Cardiac muscle cell (in vitro differentiated cells and primary cell): ENCODE measurements around the gene FOSL1. TPM values are rescaled to one million over a fixed set of nuclear protein-coding genes. Genes with fewer than 3 reads are reported as not detected.

Experiments
- DNase-seq, 2 donors: peaks; one replicate each; pipeline versions ENCODE4 v3.0.0 to v3.0.0-alpha.2; 2010 to 2017; ENCODE audit warnings: low read depth in 1 of 2, low spot score in 1 of 2
- H3K27ac ChIP-seq: fragments of 200-600 bp; sonication (generic); 2 replicates; pipeline ENCODE4 v1.5.1; 2016
- H3K27me3 ChIP-seq: fragments of 200-600 bp; sonication (generic); 2 replicates; pipeline ENCODE4 v1.6.0; 2016; ENCODE audit warnings: control low read depth
- H3K36me3 ChIP-seq: fragments of 200-600 bp; sonication (generic); 2 replicates; pipeline ENCODE4 v1.5.1; 2016; ENCODE audit warnings: control low read depth
- H3K4me1 ChIP-seq: fragments of 200-600 bp; sonication (generic); 2 replicates; pipeline ENCODE4 v1.8.1; 2017; ENCODE audit warnings: low read depth, mild to moderate bottlenecking, mixed run types
- H3K4me3 ChIP-seq: fragments of 200-600 bp; sonication (generic); 2 replicates; pipeline ENCODE4 v1.5.1; 2016; ENCODE audit warnings: mild to moderate bottlenecking
- H3K9me3 ChIP-seq: fragments of 200-600 bp; sonication (generic); 2 replicates; pipeline ENCODE4 v1.5.1; 2017; ENCODE audit warnings: low read depth, mild to moderate bottlenecking, control low read depth
- CTCF ChIP-seq: IDR thresholded peaks from 2 replicates; pipeline ENCODE4 v1.5.1; 2012; ENCODE audit warnings: low read depth, mild to moderate bottlenecking, low read length
- polyA plus RNA-seq: library from polyadenylated mRNA; unstranded; fragments of >200 nt; fragmentation: Nextera tagmentation; extraction: Ambion mirVana; gene quantifications from 2 replicates; pipeline ENCODE4 v1.2.1, GENCODE V29; 2016
- total RNA-seq: library from RNA; depleted of rRNA; stranded (reverse); fragments of >200 nt; gene quantifications from 2 replicates; pipeline ENCODE4 v1.2.3, GENCODE V29; 2016

Gene FOSL1
- total and polyA plus RNA-seq, 2 experiments from 2014 or later, result 0.21 to 0.60 TPM

- Histone ChIP-seq H3K4me1 (peaks cover 7% of the 10 kb centered on the region), H3K4me3 (no peak overlapping the region), H3K27me3 (no peaks in the 10 kb centered on the region), H3K27ac (no peak overlapping the region), H3K9me3 (no peaks in the 10 kb centered on the region), H3K36me3 (peaks cover 33% of the 10 kb centered on the region)
- no peak for TF ChIP-seq CTCF
- DNase-seq, result no peak
These were observed 45.0 kb downstream of the FOSL1 start for GRCh38 chr11:65854852-65855837.

GRCh38 chr11:65854161-65854592 lies 46.0 kb downstream of the FOSL1 start:
- no peak overlapping the region for H3K27ac ChIP-seq
- DNase-seq, result no peak
- H3K4me3 ChIP-seq, result no peak overlapping the region
- no peaks in the 10 kb centered on the region for H3K27me3 ChIP-seq
- no peaks in the 10 kb centered on the region for H3K9me3 ChIP-seq
- H3K36me3 ChIP-seq, result peaks cover 33% of the 10 kb centered on the region
- peaks cover 5% of the 10 kb centered on the region for H3K4me1 ChIP-seq
- TF ChIP-seq CTCF, result no peak

- TF ChIP-seq CTCF, result peak; percentile 10
These were observed 46.8 kb downstream of the FOSL1 start for GRCh38 chr11:65853246-65853979.

GRCh38 chr11:65852508-65853245 lies 47.5 kb downstream of the FOSL1 start:
- H3K27ac ChIP-seq, result peak overlapping the region; percentile 14
- no peak overlapping the region for H3K4me3 ChIP-seq
- no peaks in the 10 kb centered on the region for H3K27me3 ChIP-seq
- H3K4me1 ChIP-seq, result peaks cover 5% of the 10 kb centered on the region
- H3K9me3 ChIP-seq, result no peaks in the 10 kb centered on the region
- no peak for DNase-seq
- H3K36me3 ChIP-seq, result peaks cover 33% of the 10 kb centered on the region
- TF ChIP-seq CTCF, result no peak

More at GRCh38 chr11:65853246-65853979, 46.8 kb downstream of the FOSL1 start:
- no peak overlapping the region for H3K4me3 ChIP-seq
- H3K27me3 ChIP-seq, result no peaks in the 10 kb centered on the region
- peaks cover 33% of the 10 kb centered on the region for H3K36me3 ChIP-seq
- no peak for DNase-seq
- peaks cover 5% of the 10 kb centered on the region for H3K4me1 ChIP-seq
- H3K27ac ChIP-seq, result no peak overlapping the region
- H3K9me3 ChIP-seq, result no peaks in the 10 kb centered on the region

DNA sequence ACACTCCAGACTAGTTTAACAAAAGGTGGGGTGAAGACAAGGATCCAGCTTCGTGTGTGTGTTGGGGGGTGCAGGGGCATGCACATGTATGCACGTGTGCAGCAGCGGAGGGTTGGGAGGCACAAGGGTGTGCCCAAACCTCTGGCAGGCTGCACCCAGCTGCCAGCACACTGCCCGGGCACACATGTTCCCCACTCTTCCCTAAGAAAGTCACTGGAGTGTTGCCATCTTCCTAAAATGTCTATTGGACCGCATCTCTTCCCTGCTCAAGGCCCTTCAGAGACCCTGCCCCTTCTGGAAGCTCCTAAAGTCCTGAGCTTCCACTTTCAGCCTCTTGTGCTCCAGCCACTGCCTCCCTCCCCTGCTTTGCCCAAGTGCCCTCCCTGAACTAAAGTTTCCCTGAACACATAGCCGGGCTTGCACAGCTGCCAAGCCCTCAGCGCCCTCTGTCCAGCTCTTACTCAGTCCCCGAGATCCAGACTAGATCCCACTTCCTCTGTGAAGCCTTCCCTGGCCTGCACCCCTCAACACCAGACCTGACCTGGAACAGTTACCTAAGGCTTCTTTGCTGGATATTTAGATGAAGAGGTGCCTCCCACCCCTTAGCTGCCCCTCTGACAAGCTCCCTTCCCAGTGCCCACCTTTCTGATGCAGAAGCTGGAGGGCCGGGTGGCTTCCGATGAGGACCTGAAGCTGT lies 48.2 kb downstream of the FOSL1 start:
- Histone ChIP-seq H3K9me3 (no peaks in the 10 kb centered on the region), H3K36me3 (peaks cover 33% of the 10 kb centered on the region), H3K4me3 (no peak overlapping the region), H3K27ac (peak overlapping the region; percentile 14), H3K4me1 (peaks cover 5% of the 10 kb centered on the region), H3K27me3 (no peaks in the 10 kb centered on the region)
- no peak for TF ChIP-seq CTCF
- DNase-seq, result no peak
